Cardiac fibroblast (primary cell): ENCODE measurements around the gene ZNF22.

ENCODE experiments used
- DNase-seq, 2 donors: peaks; one replicate each; pipeline versions ENCODE4 v3.0.0 to v3.0.0-alpha.2; 2010; ENCODE audit warnings: low read depth in 2 of 2
- H3K4me3 ChIP-seq, 2 donors: replicated peaks in 1 of 2; 1 replicate in 1 of 2; 2 replicates in 1 of 2; pipeline ENCODE4 v1.5.1; 2011; ENCODE audit warnings: low read depth in 2 of 2, low read length in 2 of 2, mild to moderate bottlenecking in 2 of 2, moderate library complexity in 1 of 2
- CTCF ChIP-seq: IDR thresholded peaks from one replicate; pipeline ENCODE4 v1.5.1; 2011; ENCODE audit warnings: low read depth, mild to moderate bottlenecking, low read length, inconsistent platforms

The ZNF22 gene

GRCh38 chr10:45053569-45054100, 52.9 kb downstream of the ZNF22 start:
- peak in 1 of 2 donors; percentile 59 for DNase-seq
- TF ChIP-seq CTCF = no peak
- no peak overlapping the region for H3K4me3 ChIP-seq
